Stimulated activated CD4-positive, alpha-beta T cell treated with anti-CD3 and anti-CD28 coated beads, Interleukin-4, amount 100 ng/mL, for 48 hours (primary cell): Measurements from ENCODE around the gene HS1BP3.
A peak's percentile ranks its signal among the peaks of the same experiment; 100 is the strongest.

ENCODE experiments used
- DNase-seq, 2 donors: peaks; one replicate each; pipeline ENCODE4 v3.0.0-alpha.2; 2020; ENCODE audit warnings: low read depth in 2 of 2

The HS1BP3 gene

DNA sequence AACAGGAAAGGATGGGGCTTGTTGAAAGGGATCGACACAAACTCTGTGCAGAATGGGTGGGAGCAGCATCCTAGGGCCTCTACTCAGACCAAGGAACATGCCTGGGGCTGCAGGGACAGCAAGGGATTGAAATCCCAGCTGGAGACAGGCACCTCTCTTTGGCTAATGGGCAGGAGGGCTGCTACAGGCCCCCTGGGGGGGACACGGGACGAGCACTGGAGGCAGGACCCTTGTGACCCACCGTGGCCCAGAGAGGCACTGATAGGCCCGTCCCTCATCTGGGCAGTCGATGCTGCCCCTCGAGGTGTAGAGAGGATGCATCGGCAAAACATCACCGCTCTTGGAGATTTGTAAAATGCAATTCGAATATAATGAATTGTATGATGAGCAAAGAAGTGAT, 5.1 kb downstream of the HS1BP3 start:
- DNase-seq = no peak

DNA sequence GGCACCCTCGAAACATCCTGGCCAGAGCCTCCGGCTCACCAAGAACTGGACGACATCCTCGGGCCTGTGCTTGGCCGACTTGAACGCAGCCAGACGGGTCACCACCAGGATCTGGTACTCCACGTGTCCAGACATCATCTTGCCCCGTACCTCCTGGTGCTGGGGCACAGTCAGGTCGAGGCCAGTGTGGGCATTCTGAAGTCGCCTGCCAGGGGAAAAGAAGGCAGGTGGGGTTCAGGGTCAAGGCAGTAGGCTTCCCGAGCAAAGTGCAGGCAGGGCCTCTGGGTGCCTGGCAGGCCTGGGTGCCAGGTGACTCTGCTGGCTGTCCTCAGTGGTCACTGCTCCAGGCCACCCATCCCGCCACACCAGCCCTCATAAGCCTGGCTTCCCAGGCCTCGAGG, 5.6 kb downstream of the HS1BP3 start:
- no peak for DNase-seq

DNA sequence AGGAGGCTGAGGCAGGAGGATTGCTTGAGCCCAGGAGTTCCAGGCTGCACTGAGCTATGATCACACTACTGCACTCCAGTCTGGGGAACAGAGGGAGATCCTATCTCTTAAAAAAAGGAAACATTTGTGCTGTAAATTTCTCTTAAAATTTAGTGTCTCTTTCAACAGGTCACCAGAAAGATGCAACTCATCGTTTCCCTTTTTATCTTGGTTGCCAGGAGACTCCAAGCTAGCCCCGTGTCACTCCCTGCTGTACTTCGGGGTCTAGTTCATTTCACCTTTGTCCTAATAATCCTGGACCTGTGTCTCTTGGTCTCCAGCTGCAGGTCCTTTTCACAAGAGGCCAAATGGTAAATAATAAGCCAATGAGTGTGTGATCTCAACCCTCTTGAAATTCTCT, 7.1 kb downstream of the HS1BP3 start:
- no peak for DNase-seq

DNA sequence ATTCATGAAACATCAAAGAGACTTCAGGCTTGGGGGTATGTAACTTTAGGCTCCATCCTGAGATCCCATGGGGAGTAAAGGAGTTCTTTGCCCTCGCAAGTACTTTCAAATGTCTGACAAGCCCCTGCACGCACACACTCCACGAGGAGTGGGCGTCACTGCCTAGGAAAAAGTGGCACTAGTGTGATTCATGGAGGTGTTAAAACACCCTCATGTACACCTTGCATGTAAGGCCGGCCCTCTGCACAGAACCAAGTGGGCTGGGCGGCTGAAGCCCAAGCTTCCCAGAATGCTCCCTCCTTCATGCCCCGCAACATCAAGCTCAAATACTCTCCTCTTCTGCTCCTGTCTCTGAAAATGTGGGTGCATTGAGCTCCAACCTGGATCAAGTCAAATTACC, 7.8 kb downstream of the HS1BP3 start:
- no peak for DNase-seq

DNA sequence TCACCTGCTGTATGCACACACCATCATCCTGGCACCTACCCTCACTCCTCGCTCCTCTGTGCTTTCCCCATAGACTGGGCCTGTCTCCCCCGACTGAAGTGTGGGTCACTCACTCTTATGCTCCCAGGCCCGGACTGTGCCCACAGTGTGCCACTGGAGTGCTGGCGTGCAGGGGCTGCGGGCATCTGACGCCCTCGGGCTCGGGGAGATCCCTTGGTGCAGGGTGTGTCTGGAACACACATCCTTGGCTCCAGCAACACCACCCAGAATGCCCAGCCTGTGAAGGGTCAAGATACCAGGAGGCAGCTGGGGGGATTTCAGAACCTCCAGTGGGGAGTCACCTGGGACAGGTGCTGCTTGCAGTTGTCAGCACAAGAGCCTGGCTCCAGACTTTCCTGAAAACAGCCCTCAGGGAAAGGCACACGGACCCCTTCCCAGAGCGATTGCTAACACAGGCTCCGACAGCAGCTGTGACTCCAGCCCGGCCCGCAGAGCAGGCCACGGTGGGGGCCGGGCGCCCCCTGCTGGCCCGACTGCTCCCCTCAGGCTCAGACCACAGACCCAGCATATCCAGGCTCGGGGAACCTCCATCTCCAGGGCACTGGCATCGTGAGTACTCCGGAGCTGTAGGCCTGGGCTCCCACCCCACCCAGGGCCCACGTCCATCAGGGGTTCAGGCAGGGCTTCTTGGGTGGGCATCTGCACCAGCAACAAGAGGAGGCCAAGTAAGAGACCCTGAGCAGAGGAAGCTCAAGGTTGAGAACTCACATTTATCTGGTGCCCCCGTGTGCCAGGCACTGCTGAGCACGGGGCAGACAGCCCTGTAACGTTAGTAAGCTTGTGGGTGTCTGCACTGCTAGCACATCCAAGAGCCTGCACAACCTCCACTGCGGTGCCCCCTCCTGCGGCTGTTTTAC, 8.6 kb downstream of the HS1BP3 start:
- peak; percentile 61 to 71 for DNase-seq

DNA sequence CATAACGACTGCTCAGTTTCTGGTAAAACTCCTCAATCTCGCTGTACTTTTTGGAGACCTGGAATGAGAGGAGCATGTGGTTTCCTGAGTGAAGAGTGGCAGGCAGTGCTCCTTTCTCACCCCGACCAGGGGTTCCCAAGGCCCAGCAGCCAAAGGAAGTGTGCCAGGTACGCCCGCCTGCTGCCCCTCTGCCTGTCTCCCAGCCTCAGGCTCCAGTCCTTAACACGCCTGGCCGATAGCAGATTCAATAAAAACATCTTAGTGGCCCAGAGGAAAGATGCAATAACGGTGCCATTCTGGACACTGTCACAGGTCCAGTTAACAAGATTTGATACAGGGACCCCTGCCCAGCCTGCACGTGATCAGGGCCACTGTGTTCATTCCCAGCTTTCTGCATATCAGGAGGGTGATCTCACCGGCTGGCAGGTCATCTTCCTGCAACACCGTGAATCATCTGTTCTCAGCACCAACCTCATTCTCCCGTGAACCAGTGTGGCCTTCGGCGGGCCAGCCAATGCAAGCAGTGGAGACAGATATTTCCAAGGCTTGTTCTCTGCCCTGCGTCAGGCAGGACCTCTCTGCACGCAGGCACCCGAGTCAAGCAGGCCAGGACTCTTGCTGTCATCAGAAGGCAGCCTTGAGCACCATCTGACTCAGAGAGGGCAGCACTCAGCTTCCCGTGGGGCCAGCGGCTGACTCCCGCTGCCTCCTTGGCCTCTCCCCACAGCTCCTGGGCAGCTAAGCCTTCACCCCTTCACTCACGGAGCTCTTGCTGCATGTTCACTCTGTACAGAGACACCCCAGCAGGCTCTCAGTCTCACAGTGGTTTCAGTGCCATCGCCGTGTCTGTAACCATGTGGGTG, 9.5 kb downstream of the HS1BP3 start:
- DNase-seq = no peak

DNA sequence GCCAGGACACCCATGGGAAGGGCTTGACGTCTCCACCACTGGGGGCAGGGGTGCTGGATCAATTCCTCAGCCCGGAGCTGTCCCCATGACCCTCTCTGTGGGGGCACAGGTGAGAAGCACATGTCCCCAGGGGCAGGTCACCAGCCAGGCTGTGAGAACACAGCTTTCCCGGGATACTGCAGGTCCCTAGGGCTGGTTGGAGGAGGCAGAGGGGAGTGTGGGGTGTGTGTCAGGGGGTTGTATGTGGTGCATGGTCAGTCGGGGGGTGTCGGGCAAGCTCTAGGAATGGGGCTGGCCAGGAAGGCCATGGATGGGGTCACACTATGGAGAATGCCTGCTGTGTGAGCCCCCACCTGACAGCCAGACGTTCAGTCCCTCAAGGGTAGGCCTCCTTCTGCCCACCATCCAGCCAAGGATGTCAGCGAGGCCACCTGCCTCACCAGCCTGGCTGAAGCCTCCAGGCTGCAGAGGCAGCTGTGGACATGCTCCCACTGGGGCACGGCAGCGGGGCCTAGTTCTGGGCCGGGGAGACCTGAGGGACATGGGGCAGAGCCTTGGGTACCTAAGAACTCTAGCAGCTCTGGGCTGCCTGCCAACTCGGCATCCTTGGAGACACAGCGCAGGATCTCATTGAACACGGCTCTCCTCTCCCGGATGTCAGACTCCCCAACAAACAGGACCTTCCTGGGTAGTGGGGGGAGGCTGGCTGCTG, 10.3 kb downstream of the HS1BP3 start:
- no peak for DNase-seq

DNA sequence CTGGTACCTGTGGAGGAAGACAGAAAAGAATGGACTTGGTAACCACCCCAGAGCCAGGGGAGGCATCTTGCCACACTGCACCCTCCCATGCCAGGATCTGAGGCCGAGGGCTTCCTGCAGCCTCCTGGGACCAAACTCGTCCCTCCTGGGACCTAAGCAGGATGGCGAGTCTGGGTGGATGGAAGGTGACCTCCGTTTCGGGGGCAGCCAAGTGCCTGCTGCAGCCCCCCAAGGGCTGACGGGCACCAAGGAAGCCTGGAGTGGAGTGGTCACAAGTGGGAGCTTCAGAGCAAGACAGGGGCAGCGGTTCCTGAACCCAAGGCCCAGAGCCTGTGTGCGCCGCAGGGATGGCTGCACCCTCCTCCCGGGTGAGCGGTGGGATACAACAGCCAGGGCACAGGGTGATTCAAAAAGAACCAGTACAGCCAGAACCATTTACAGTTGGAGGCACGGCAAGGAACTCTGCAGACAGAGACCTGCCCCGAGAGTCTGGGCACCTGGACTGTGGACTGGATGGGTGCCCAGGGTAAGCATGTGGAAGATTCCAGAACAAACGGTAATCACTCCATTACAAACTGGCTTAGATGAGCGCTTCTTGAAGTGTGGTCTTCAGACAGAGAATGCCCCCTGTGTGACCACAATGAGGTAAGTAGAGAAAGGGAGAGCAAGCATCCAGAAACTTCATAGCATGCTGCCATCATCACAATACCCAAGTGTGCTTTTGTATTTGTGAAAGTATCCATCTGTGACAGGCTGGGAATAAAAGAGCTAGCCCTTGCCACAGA, 12.1 kb downstream of the HS1BP3 start:
- DNase-seq = no peak

DNA sequence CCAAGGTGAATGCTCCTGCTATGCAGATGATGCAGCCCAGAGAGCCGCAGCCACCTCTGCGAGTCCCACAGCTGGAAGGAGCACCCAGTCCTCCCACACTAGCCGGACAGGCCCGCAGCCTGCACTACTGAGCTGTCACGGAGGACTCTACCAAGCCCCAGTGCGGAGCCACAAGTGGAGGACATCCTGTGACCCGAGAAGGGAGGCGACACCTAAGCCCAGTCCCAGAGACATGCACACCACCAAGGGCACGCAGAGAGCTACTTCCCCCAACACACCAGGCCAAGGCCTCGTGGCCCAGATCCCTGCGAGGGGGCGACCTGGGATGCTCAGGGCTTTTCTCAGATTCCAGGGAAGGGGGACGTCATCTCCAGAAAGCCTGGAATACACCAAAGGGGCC, 12.9 kb downstream of the HS1BP3 start:
- no peak for DNase-seq

DNA sequence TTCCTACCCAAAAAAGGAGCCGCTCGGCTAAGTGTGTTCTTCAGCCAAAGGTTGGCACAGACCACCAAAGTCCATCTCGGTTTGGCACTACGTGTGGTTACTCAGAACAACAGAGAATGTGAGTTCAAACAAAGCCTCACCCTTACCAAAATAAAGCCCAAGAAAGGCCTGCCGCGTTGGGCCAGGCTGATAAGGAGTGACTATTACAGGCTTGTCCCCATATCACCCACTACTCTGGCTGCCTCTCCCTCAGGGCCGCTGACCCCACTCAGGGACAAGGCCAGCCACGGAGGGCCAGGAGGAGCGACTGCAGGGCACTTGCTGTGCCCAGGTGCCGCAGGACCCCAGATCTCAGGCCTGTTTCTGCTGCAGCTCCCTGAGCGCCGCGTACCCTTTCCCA, 13.8 kb downstream of the HS1BP3 start:
- no peak for DNase-seq

DNA sequence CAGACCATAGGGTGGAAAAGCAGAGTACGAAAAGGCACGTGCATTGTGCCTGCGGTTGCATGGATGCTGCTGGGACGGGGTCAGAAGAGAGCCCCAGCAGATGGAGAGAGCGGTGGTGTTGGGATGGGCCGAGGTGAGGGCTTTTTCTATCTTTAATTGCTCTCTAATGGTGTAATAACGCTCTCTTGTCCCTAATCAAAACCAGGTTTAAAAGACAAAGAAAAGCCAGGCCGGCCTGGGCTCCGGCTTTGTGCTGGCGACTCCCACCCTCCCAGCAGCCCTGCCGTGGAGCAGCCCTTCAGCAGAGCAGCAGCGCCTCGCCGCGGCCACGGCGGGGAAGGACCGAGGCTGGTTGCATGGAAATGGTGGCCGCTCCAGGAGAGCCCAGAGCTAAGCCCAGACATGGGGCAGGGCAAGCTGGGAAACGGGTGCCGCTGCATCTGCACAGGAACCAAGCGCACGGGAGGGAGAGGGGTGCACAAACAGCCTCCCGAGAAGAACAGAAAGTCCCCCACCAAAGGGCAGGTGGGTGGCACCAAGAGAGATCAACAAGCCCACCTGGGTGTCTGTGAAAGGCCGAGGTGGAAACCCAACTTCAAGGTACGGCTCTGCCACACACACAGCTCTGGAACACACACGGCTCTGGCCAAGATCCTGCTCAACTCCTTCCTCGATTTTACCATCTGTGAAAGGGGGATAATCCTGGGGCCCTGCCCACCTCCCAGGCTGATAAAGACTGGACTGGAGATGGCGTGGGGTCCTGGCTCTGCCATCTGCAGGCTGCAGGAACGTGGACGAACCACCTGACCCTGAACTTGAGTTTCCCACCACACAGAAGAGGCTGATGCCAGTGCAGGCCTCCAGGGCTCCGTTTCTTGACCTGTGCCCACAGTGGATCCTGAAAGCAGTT, 15.0 kb downstream of the HS1BP3 start:
- DNase-seq = peak; percentile 40 to 50

DNA sequence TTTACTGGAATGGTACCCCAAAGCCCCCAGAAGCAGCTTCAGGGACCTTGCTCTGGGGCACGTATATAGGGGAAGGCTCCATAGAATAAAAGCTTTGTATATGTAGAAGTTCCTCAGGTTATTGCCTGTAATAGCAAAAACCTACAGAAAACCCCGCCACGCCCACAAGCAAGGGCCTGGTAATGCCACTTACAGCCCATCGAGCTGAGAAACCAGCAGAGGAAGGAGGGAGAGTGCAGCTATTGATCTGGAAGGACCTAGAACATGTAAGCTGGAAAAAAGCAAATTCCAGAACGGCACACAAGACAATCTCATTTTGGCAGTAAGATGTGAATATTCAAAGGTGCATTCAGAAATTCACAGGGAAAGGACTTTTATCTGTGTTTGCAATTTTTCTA, 15.8 kb downstream of the HS1BP3 start:
- no peak for DNase-seq

DNA sequence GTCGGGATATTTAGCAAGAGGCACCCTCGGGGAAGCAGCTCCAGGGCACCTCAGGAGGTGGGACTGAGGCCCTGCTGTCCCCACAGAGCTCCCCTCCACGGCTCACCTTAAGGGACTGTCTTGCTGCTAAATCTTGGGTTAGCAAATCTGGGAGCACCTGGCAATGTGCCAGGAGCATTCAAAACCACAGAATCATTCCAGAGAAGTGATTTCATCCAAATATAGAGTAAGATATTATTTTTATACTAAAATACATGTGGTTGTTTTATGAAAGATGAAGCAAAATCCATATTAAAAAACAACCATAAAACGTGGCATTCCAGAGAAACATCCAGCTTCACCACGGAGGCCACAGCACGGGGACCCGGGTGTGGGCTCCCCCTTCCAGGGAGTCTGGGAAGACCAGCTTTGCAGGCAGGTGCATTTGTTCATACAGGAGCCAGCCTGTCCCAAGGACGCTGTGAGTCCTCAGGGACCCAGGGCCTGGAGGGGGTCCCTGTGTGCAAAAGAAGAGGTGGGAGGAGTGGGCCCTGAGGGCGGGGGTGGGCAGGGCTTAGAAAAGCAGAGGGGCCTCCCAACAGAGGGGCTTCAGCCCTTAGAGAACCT, 16.3 kb downstream of the HS1BP3 start:
- no peak for DNase-seq

DNA sequence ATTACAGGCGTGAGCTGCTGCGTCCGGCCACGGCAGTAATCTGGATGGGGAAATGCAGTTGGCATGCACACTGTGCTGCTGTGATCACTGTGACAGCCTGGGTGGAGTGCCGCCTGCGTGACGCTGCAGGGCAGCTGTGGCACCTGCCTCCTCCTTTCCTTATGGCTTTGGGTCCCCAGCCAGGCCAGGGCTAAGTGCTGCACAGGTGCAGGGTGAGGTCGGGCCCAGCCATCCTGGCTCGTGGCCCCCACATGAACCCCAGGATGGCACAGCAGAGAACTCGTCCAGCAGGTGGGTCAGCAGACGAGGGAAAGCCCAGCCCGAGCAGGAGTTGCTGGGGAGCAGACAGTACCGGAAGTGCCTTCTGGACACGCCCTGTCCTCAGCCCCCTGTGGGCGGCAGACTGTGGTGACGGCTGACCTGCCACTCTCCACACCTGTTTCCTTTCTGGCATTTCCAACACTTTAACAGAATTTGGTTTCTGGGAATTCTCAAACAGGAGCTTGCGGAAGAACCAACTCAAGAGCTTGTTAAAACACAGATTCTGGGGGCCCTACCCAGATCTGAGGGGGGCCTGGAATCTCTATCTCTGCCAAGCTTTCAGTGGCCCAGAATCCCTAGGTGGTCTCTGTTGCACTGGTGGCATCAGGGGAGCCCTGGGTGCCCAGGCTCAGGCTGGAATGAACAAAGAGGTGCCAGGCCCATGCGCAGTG, 16.9 kb downstream of the HS1BP3 start:
- DNase-seq = no peak

DNA sequence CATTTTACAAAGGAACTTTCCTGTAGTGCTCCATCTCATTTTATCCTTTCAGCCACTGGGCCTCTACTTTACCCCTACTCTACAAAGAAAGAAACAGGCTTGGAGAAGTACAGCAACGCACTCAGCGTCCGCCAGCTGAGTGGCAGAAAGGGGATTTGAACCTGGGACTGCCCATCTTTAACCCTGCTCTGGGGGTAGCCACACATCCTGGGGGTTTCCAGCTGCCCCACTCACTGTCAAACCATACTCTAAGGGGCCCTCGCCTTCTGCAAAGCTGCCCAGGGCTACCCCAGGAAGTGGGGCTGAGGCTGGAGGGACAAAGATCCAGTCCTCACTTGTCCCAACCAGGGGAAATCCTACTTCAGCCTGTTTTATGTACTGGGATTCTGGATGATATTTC, 17.9 kb downstream of the HS1BP3 start:
- no peak for DNase-seq

DNA sequence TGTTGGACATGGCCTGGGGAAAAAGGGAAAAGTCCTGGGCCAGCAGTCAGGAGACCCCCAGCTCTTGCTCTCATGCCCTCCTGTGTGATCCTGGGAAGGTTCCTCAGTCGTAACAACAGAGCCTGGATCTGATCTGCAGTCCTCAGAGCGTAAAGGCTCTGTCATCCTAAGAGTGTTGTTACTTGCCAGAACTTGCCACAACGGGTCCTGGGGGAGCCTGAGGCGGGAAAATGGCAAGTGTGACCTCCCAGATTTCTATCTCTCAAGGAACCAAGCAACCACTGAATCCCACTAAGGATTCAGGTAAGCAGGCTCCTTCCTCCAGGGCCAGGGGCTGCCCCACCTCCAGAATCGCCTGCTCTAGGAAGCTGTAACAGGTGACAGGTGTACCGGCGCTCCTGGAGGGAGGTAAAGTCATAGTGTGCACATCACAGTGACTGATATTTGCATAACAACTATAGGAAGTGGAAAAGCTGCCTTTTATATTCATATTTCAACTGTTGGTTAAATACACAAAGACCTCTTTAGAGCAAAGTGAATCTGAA, 18.4 kb downstream of the HS1BP3 start:
- DNase-seq = no peak

DNA sequence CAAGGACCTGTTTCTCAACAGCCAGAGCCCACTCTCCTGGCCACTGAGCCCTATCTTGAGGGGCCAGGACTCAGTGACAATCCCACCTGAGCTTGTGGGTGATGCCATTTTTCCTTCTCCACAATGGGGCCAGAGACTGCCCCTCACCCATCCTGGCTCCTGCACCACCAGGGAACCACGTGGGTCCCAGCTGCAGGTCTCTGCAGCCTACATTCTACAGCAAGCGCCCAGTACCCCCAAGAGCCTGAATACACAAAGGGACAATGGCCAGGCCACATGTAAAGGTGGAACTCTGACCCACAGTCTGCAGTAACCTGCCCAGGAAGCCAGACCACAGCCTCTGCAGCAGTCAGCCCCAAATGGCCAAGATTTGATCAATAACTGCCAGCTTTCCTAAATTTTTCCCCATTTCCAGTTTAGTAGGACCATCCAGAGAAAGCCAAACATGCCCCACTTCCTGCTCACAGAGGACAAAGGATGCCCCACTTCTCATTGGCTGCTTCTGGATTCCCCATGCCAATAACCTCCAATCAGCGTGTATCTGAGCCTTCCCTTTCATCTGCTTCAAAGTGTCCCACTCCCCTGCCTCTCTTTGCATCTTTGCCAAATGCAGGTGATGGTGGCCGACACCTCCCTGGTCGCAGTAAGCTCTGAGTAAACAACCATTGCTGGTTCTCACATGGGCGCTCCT, 19.1 kb downstream of the HS1BP3 start:
- no peak for DNase-seq

DNA sequence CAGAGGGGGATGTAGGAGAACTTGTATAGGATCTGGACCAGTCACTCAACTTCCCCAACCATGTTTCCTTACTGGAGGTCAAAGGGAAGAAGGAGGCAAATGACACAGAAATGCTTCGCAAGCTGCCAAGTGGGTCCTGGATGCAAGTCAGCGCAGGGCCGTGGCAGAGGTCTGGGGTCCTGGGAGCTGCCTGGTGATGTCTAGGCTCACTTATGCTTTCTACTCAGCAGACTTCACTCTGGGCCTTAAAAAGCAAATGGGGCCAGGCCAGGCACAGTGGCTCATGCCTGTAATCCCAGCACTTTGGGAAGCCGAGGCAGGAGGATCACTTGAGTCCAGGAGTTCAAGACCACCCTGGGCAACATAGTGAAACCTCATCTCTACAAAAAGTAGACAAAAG, 19.9 kb downstream of the HS1BP3 start:
- DNase-seq = no peak
